Smooth muscle cell (in vitro differentiated cells): ENCODE data around the gene VAV3. TPM values are rescaled to one million over a fixed set of nuclear protein-coding genes. Genes with fewer than 3 reads are reported as not detected.

Experiments
- DNase-seq: peaks from one replicate; lab custom pipeline; 2025; ENCODE audit not compliant: unreplicated experiment; lab: John Stamatoyannopoulos, UW
- H2AFZ ChIP-seq: fragments of 200-600 bp; sonication (generic); 2 replicates; pipeline ENCODE4 v1.6.0; 2016; ENCODE audit warnings: antibody characterized with exemption, low read depth, mild to moderate bottlenecking
- H3F3A ChIP-seq: fragments of 200-600 bp; sonication (generic); 2 replicates; pipeline ENCODE4 v1.6.0; 2017; ENCODE audit warnings: antibody characterized with exemption, low read depth
- H3K27ac ChIP-seq: fragments of 200-600 bp; sonication (generic); 2 replicates; pipeline ENCODE4 v1.5.1; 2016; ENCODE audit warnings: low read depth, mild to moderate bottlenecking
- H3K27me3 ChIP-seq: fragments of 200-600 bp; sonication (generic); 2 replicates; pipeline ENCODE4 v1.6.1; 2016; ENCODE audit warnings: low read depth, mild to moderate bottlenecking
- H3K36me3 ChIP-seq: fragments of 200-600 bp; sonication (generic); 2 replicates; pipeline ENCODE4 v1.5.1; 2016; ENCODE audit warnings: low read depth
- H3K4me1 ChIP-seq: fragments of 200-600 bp; sonication (generic); 2 replicates; pipeline ENCODE4 v1.5.1; 2016; ENCODE audit warnings: low read depth
- H3K4me2 ChIP-seq: fragments of 200-600 bp; sonication (generic); 2 replicates; pipeline ENCODE4 v1.6.0; 2016; ENCODE audit warnings: mild to moderate bottlenecking
- H3K4me3 ChIP-seq: fragments of 200-600 bp; sonication (generic); 2 replicates; pipeline ENCODE4 v1.5.1; 2016; ENCODE audit warnings: mild to moderate bottlenecking
- H3K79me2 ChIP-seq: fragments of 200-600 bp; sonication (generic); 2 replicates; pipeline ENCODE4 v1.6.0; 2016; ENCODE audit warnings: low read depth, mild to moderate bottlenecking
- H3K9ac ChIP-seq: fragments of 200-600 bp; sonication (generic); 2 replicates; pipeline ENCODE4 v1.6.0; 2016; ENCODE audit warnings: low read depth
- H3K9me3 ChIP-seq: fragments of 200-600 bp; sonication (generic); replicated peaks from 2 replicates; pipeline ENCODE4 v1.5.1; 2016; ENCODE audit warnings: low read depth
- H4K20me1 ChIP-seq: fragments of 200-600 bp; sonication (generic); 2 replicates; pipeline ENCODE4 v1.6.0; 2016; ENCODE audit warnings: low read depth
- WGBS: methylation state at CpG from one replicate; pipeline ENCODE4 v1.1.7; 2016; ENCODE audit warnings: low lambda C conversion rate; 5-methylcytosine and 5-hydroxymethylcytosine counted together
- polyA plus RNA-seq: library from polyadenylated mRNA; unstranded; fragments of >200 nt; fragmentation: Nextera tagmentation; extraction: Ambion mirVana; gene quantifications from 2 replicates; pipeline ENCODE4 v1.2.1, GENCODE V29; 2016
- total RNA-seq: library from RNA; depleted of rRNA; stranded (reverse); fragments of >200 nt; gene quantifications from 2 replicates; pipeline ENCODE4 v1.2.3, GENCODE V29; 2014
- TF ChIP-seq, protein P1 (sequence below): fragments of 200-600 bp; sonication (generic); IDR thresholded peaks from 2 replicates; pipeline ENCODE4 v1.5.1; 2017; ENCODE audit warnings: borderline replicate concordance, mild to moderate bottlenecking, antibody characterized with exemption; ENCODE audit not compliant: insufficient read depth, poor library complexity, severe bottlenecking

Gene VAV3
- total and polyA plus RNA-seq, 2 experiments from 2014 or later: 0.62 to 10.1 TPM

DNA sequence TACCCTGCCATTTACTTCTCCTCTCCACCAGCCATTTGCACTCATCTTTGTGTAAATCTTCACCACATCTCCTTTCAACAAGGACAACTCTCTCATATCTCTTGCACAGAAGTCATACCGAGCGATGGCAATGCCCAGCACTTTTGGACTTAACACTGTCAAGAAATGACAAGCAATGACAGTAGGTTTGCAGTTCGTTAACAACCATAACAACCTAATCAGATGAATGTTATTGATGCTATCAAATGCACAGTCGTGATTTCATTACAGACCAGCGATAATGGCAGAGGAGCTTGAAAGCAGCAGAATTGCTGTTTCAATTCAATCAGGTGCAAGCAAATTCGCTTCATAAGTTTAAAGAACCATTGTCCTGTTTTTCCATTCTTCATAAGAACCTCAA lies 390.9 kb downstream of the VAV3 start:
- no peaks in the 10 kb centered on the region for H3K27me3 ChIP-seq
- no peak overlapping the region for H3K27ac ChIP-seq
- no peaks in the 10 kb centered on the region for H3K79me2 ChIP-seq
- no peak for DNase-seq
- 91% methylated on average over 6 of the region's 6 CpGs for WGBS
- no peaks in the 10 kb centered on the region for H3F3A ChIP-seq
- H3K9ac ChIP-seq: no peak overlapping the region
- TF ChIP-seq, protein P1, sequence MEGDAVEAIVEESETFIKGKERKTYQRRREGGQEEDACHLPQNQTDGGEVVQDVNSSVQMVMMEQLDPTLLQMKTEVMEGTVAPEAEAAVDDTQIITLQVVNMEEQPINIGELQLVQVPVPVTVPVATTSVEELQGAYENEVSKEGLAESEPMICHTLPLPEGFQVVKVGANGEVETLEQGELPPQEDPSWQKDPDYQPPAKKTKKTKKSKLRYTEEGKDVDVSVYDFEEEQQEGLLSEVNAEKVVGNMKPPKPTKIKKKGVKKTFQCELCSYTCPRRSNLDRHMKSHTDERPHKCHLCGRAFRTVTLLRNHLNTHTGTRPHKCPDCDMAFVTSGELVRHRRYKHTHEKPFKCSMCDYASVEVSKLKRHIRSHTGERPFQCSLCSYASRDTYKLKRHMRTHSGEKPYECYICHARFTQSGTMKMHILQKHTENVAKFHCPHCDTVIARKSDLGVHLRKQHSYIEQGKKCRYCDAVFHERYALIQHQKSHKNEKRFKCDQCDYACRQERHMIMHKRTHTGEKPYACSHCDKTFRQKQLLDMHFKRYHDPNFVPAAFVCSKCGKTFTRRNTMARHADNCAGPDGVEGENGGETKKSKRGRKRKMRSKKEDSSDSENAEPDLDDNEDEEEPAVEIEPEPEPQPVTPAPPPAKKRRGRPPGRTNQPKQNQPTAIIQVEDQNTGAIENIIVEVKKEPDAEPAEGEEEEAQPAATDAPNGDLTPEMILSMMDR: no peak
- H3K4me2 ChIP-seq: no peak overlapping the region
- no peaks in the 10 kb centered on the region for H3K4me1 ChIP-seq
- no peak overlapping the region for H2AFZ ChIP-seq
- no peaks in the 10 kb centered on the region for H3K9me3 ChIP-seq
- no peak overlapping the region for H3K4me3 ChIP-seq
- no peaks in the 10 kb centered on the region for H4K20me1 ChIP-seq
- no peaks in the 10 kb centered on the region for H3K36me3 ChIP-seq

DNA sequence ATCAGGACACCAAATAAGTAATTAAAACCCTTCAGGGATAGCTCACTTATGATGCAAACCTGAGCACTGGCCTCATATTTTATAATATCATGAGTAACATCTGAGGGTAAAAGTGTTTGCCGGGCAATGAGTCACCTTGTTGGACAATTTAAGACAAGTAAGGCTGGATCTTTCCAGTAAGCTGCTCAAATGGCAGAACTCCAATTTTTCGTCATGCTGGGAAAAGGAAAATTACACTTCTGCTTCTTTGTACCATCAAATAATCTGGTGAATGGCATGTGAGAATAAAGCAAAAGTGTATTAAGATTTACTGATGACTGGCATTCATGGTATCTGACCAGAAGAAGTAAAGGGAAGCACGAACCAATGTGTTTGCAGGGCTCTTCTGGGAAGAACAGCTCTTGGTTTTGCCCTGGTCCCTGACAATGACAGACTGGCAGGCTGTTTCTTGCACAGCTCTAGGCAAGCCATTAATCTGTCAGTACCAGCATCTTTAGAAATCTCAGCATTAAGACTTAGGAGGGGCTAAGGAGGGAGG lies 392.2 kb downstream of the VAV3 start:
- H3K27me3 ChIP-seq: no peaks in the 10 kb centered on the region
- no peaks in the 10 kb centered on the region for H3F3A ChIP-seq
- no peaks in the 10 kb centered on the region for H3K9me3 ChIP-seq
- peak overlapping the region; percentile 20 for H3K4me2 ChIP-seq
- peak overlapping the region; percentile 11 for H3K27ac ChIP-seq
- no peaks in the 10 kb centered on the region for H4K20me1 ChIP-seq
- TF ChIP-seq, protein P1: no peak
- H2AFZ ChIP-seq: no peak overlapping the region
- no peak for DNase-seq
- H3K9ac ChIP-seq: no peak overlapping the region
- H3K4me1 ChIP-seq: no peaks in the 10 kb centered on the region
- no peaks in the 10 kb centered on the region for H3K36me3 ChIP-seq
- no peaks in the 10 kb centered on the region for H3K79me2 ChIP-seq
- WGBS: 63% methylated on average over 3 of the region's 3 CpGs
- H3K4me3 ChIP-seq: no peak overlapping the region

DNA sequence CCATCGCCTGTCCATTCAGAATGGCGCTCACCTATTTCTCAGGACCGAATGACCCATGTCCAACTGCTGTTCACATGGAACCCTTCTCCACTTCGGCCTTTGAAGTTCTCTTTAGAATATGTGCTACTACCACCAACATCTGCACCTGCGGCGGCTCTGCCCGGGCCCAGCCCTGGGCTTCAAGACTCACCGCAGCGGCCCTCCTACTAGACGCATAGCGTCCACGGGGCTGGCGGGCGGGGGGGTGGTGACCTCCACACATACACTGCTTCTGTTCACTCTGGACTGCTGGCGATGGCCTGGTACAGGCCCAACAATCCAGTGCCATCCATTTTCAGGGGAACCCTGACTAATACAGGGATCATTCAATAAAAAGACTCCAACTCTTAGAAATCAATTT lies 394.2 kb downstream of the VAV3 start:
- no peaks in the 10 kb centered on the region for H4K20me1 ChIP-seq
- no peaks in the 10 kb centered on the region for H3K4me1 ChIP-seq
- H3K79me2 ChIP-seq: no peaks in the 10 kb centered on the region
- no peak overlapping the region for H2AFZ ChIP-seq
- H3F3A ChIP-seq: no peaks in the 10 kb centered on the region
- WGBS: 98% methylated on average over 15 of the region's 15 CpGs
- H3K4me2 ChIP-seq: no peak overlapping the region
- H3K9ac ChIP-seq: no peak overlapping the region
- H3K27me3 ChIP-seq: no peaks in the 10 kb centered on the region
- no peaks in the 10 kb centered on the region for H3K9me3 ChIP-seq
- no peaks in the 10 kb centered on the region for H3K36me3 ChIP-seq
- TF ChIP-seq, protein P1: no peak
- H3K4me3 ChIP-seq: no peak overlapping the region
- H3K27ac ChIP-seq: no peak overlapping the region
- no peak for DNase-seq

DNA sequence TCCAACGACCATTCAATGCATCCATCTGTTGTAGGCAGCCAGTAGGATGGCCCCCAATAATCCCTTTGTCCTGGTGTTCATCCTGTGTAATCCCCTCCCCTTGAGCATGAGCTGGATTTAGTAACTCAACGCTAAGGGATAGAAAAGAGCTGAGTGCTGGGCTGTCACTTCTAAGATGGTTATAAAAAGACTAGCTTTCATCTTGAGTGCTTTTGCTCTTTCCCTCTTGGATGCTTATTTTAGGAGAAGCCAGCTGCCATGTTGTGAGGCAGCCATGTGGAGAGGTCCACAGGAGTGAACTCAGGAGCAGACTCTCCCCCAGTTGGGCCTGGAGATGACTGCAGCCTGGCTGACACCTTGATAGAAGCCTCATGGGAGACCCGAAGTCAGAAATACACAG lies 401.5 kb downstream of the VAV3 start:
- Histone ChIP-seq H2AFZ (no peak overlapping the region), H3K9me3 (no peaks in the 10 kb centered on the region), H4K20me1 (no peaks in the 10 kb centered on the region), H3K79me2 (no peaks in the 10 kb centered on the region), H3K4me3 (no peak overlapping the region), H3F3A (no peaks in the 10 kb centered on the region), H3K9ac (no peak overlapping the region), H3K27ac (no peak overlapping the region), H3K36me3 (no peaks in the 10 kb centered on the region), H3K27me3 (no peaks in the 10 kb centered on the region), H3K4me2 (no peak overlapping the region), H3K4me1 (no peaks in the 10 kb centered on the region)
- no peak for DNase-seq
- 52% methylated on average over 3 of the region's 3 CpGs for WGBS
- TF ChIP-seq, protein P1: no peak
